Liver (tissue), 9 donors: ENCODE results near the gene PDE3B. TPM values are rescaled to one million over a fixed set of nuclear protein-coding genes. Genes with fewer than 3 reads are reported as not detected.
"Not testable (repeated sequence)": the region's sequence is repeated elsewhere in the genome, so short reads cannot be mapped to it uniquely, and the experiment has no call there.

Experiments
- DNase-seq: peaks from one replicate; pipeline ENCODE4 v3.0.0-alpha.2; 2017; ENCODE audit warnings: low spot score
- H3K27ac ChIP-seq, 2 donors: one replicate each; pipeline ENCODE4 v1.7.0; 2013; ENCODE audit warnings: inconsistent platforms in 2 of 2, low read length in 2 of 2, control low read depth in 1 of 2, low read depth in 1 of 2, mild to moderate bottlenecking in 1 of 2
- H3K27me3 ChIP-seq, 4 donors: one replicate each; pipeline versions ENCODE4 v1.6.1 to v1.7.0; 2013; ENCODE audit warnings: low read length in 3 of 4, inconsistent platforms in 1 of 4, mild to moderate bottlenecking in 1 of 4, moderate library complexity in 1 of 4; ENCODE audit not compliant: control insufficient read depth in 4 of 4, insufficient read depth in 4 of 4
- H3K36me3 ChIP-seq, 4 donors: one replicate each; pipeline versions ENCODE4 v1.6.1 to v1.7.0; 2013; ENCODE audit warnings: low read length in 3 of 4, mild to moderate bottlenecking in 3 of 4, low read depth in 1 of 4, moderate library complexity in 1 of 4; ENCODE audit not compliant: control insufficient read depth in 4 of 4, insufficient read depth in 3 of 4
- H3K4me1 ChIP-seq, 4 donors: one replicate each; pipeline versions ENCODE4 v1.6.1 to v1.7.0; 2013; ENCODE audit warnings: low read length in 3 of 4, mild to moderate bottlenecking in 3 of 4, moderate library complexity in 1 of 4; ENCODE audit not compliant: control insufficient read depth in 4 of 4, insufficient read depth in 4 of 4
- H3K4me3 ChIP-seq, 3 donors: one replicate each; pipeline versions ENCODE4 v1.6.1 to v1.7.0; 2013; ENCODE audit warnings: low read length in 3 of 3, control low read depth in 1 of 3, low read depth in 1 of 3, mild to moderate bottlenecking in 1 of 3
- H3K9ac ChIP-seq, 2 donors: one replicate each; pipeline ENCODE4 v1.7.0; 2013; ENCODE audit warnings: low read length in 2 of 2, mild to moderate bottlenecking in 2 of 2, moderate library complexity in 2 of 2, control low read depth in 1 of 2, low read depth in 1 of 2
- H3K9me3 ChIP-seq, 4 donors: one replicate each; pipeline versions ENCODE4 v1.6.1 to v1.7.0; 2013; ENCODE audit warnings: low read length in 3 of 4; ENCODE audit not compliant: control insufficient read depth in 4 of 4
- ATF3 ChIP-seq: IDR thresholded peaks from 2 replicates; pipeline ENCODE4 v1.6.1; 2016; ENCODE audit warnings: antibody characterized with exemption
- CTCF ChIP-seq: fragments of 150-350 bp; IDR thresholded peaks from 2 replicates; pipeline ENCODE4 v1.5.1; 2017; ENCODE audit warnings: improper control_type of control experiment, low read depth, low read length; ENCODE audit not compliant: missing input control
- FOXA1 ChIP-seq: IDR thresholded peaks from 2 replicates; pipeline ENCODE4 v1.6.1; 2016; ENCODE audit warnings: antibody characterized with exemption
- FOXA2 ChIP-seq: IDR thresholded peaks from 2 replicates; pipeline ENCODE4 v1.6.1; 2016; ENCODE audit warnings: antibody characterized with exemption
- GABPA ChIP-seq, 2 donors: IDR thresholded peaks in 1 of 2; conservative IDR thresholded peaks in 1 of 2; 2 replicates each; pipeline ENCODE4 v1.6.1; 2016; ENCODE audit warnings: antibody characterized with exemption in 2 of 2, mild to moderate bottlenecking in 1 of 2, moderate library complexity in 1 of 2
- HNF4A ChIP-seq, 2 donors: conservative IDR thresholded peaks; 2 replicates each; pipeline ENCODE4 v1.6.1; 2016; ENCODE audit warnings: antibody characterized with exemption in 2 of 2, mild to moderate bottlenecking in 2 of 2
- HNF4G ChIP-seq: IDR thresholded peaks from 2 replicates; pipeline ENCODE4 v1.6.1; 2016; ENCODE audit warnings: antibody characterized with exemption
- JUND ChIP-seq, 2 donors: IDR thresholded peaks; 2 replicates each; pipeline ENCODE4 v1.6.1; 2016; ENCODE audit warnings: antibody characterized with exemption in 2 of 2
- RAD21 ChIP-seq, 2 donors: IDR thresholded peaks; 2 replicates each; pipeline ENCODE4 v1.6.1; 2016; ENCODE audit warnings: antibody characterized with exemption in 2 of 2, mild to moderate bottlenecking in 2 of 2
- RXRA ChIP-seq, 2 donors: IDR thresholded peaks; 2 replicates each; pipeline ENCODE4 v1.6.1; 2017 to 2018; ENCODE audit warnings: antibody characterized with exemption in 2 of 2, mild to moderate bottlenecking in 1 of 2
- SP1 ChIP-seq: IDR thresholded peaks from 2 replicates; pipeline ENCODE4 v1.6.1; 2018; ENCODE audit warnings: antibody characterized with exemption, mild to moderate bottlenecking
- TAF1 ChIP-seq: conservative IDR thresholded peaks from 2 replicates; pipeline ENCODE4 v1.6.1; 2016; ENCODE audit warnings: antibody characterized with exemption, mild to moderate bottlenecking
- YY1 ChIP-seq: IDR thresholded peaks from 2 replicates; pipeline ENCODE4 v1.6.1; 2016; ENCODE audit warnings: antibody characterized with exemption, mild to moderate bottlenecking
- WGBS: extraction: QIAGEN DNeasy Blood & Tissue Kit; methylation state at CpG from one replicate; pipeline ENCODE4 v1.1.7; 2013; 5-methylcytosine and 5-hydroxymethylcytosine counted together
- polyA plus RNA-seq, 2 donors: library from polyadenylated mRNA; stranded (reverse) in 1 of 2; unstranded in 1 of 2; fragments of 200-250 nt in 1 of 2; fragments of >200 nt in 1 of 2; fragmentation: Nextera tagmentation in 1 of 2; extraction: Ambion mirVana in 1 of 2; gene quantifications; one replicate each; pipeline versions ENCODE4 v1.2.1 to v1.2.3, GENCODE V29; 2013 to 2015
- total RNA-seq, 2 donors: library from RNA; depleted of rRNA; stranded (reverse); fragments of >200 nt; gene quantifications; one replicate each; pipeline ENCODE4 v1.2.3, GENCODE V29; 2014
- TF ChIP-seq, protein P1 (sequence below): IDR thresholded peaks from 2 replicates; pipeline ENCODE4 v1.6.1; 2016; ENCODE audit warnings: antibody characterized with exemption
- donor health status: healthy.
- donor health status: healthy.
- donor health status: healthy.
- donor health status: healthy.
- donor health status: healthy.

Gene PDE3B
- total and polyA plus RNA-seq, 4 donors, result 11.3 to 43.1 (median 21.7) TPM

DNA sequence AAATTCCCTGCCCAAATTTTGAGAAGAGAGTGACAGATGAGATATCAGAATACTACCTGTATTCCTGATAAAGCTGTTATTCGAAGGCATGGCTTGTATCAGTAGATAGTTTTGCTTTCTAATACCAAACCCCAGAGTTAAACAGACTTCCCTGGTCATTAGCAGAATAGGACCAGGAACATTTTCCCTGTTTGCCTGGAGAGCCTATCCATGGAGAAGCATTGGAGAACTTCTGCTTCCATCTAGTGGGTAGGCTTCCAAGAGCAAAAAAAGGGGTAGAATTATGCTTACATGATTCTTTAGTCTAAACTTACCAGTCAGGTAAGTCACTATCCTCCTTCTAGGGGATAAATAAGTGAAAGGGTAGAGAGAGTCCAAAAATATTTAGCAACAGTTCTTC lies 14.2 kb downstream of the PDE3B start:
- 83% methylated on average over 1 of the region's 1 CpG for WGBS
- Histone ChIP-seq H3K36me3 (no peaks in the 10 kb centered on the region), H3K4me3 (no peak overlapping the region), H3K9me3 (no peaks in the 10 kb centered on the region), H3K4me1 (peaks cover 0 to 4% (median 0%) of the 10 kb centered on the region in 4 donors), H3K9ac (no peak overlapping the region), H3K27me3 (no peaks in the 10 kb centered on the region), H3K27ac (no peak overlapping the region)
- peak; percentile 49 to 52 for TF ChIP-seq RAD21 (IDR thresholded peaks at IDR 0.05)
- no peak for TF ChIP-seq HNF4G
- DNase-seq, result no peak

DNA sequence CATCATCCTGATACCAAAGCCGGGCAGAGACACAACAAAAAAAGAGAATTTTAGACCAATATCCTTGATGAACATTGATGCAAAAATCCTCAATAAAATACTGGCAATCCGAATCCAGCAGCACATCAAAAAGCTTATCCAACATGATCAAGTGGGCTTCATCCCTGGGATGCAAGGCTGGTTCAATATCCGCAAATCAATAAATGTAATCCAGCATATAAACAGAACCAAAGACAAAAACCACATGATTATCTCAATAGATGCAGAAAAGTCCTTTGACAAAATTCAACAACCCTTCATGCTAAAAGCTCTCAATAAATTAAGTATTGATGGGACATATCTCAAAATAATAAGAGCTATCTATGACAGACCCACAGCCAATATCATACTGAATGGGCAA lies 21.3 kb downstream of the PDE3B start:
- not testable (repeated sequence) for H3K36me3 ChIP-seq, H3K9me3 ChIP-seq, H3K27ac ChIP-seq, H3K27me3 ChIP-seq, DNase-seq, H3K4me3 ChIP-seq, H3K9ac ChIP-seq
- 90% methylated on average over 3 of the region's 3 CpGs for WGBS
- H3K4me1 ChIP-seq, result peaks cover 0 to 11% (median 10%) of the 10 kb centered on the region in 4 donors

DNA sequence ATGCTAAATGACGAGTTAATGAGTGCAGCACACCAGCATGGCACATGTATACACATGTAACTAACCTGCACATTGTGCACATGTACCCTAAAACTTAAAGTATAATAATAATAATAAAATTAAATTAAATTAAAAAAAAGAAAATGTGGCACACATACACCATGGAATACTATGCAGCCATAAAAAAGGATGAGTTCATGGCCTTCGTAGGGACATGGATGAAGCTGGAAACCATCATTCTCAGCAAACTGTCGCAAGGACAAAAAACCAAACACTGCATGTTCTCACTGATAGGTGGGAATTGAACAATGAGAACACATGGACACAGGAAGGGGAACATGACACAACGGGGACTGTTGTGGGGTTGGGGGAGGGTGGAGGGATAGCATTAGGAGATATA lies 23.7 kb downstream of the PDE3B start:
- WGBS, result 97% methylated on average over 4 of the region's 4 CpGs
- not testable (repeated sequence) for H3K36me3 ChIP-seq, DNase-seq

GRCh38 chr11:14668731-14669301 lies 25.2 kb downstream of the PDE3B start:
- peak overlapping the region in 1 of 2 donors; percentile 18 for H3K27ac ChIP-seq
- DNase-seq, result no peak
- 45% methylated on average over 6 of the region's 6 CpGs for WGBS

More for the DNA sequence above, 23.7 kb downstream of the PDE3B start:
- peaks cover 0 to 17% (median 10%) of the 10 kb centered on the region in 4 donors for H3K4me1 ChIP-seq
- not testable (repeated sequence) for H3K27ac ChIP-seq, H3K4me3 ChIP-seq, H3K9me3 ChIP-seq, H3K9ac ChIP-seq, H3K27me3 ChIP-seq

GRCh38 chr11:14669499-14669898 lies 25.9 kb downstream of the PDE3B start:
- Histone ChIP-seq H3K4me1 (peaks cover 0 to 17% (median 10%) of the 10 kb centered on the region in 4 donors), H3K27me3 (no peaks in the 10 kb centered on the region), H3K4me3 (no peak overlapping the region), H3K36me3 (no peaks in the 10 kb centered on the region), H3K27ac (no peak overlapping the region), H3K9ac (no peak overlapping the region), H3K9me3 (no peaks in the 10 kb centered on the region)
- no peak for DNase-seq
- 86% methylated on average over 7 of the region's 7 CpGs for WGBS
- TF ChIP-seq HNF4G (no peak), GABPA (IDR thresholded peaks at IDR 0.05 in 1 of 2, conservative IDR thresholded peaks at IDR 0.05 in 1 of 2) (no peak), RAD21 (IDR thresholded peaks at IDR 0.05) (no peak), JUND (IDR thresholded peaks at IDR 0.05) (no peak), CTCF (no peak), ATF3 (no peak), FOXA2 (no peak), RXRA (IDR thresholded peaks at IDR 0.05) (no peak), TAF1 (no peak)
- TF ChIP-seq, protein P1, sequence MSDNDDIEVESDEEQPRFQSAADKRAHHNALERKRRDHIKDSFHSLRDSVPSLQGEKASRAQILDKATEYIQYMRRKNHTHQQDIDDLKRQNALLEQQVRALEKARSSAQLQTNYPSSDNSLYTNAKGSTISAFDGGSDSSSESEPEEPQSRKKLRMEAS, result no peak

More at GRCh38 chr11:14668731-14669301, 25.2 kb downstream of the PDE3B start:
- Histone ChIP-seq H3K9ac (no peak overlapping the region), H3K9me3 (no peaks in the 10 kb centered on the region), H3K4me3 (no peak overlapping the region), H3K36me3 (no peaks in the 10 kb centered on the region), H3K4me1 (peaks cover 0 to 17% (median 10%) of the 10 kb centered on the region in 4 donors), H3K27me3 (no peaks in the 10 kb centered on the region)
- peak; percentile 8 for TF ChIP-seq SP1
- TF ChIP-seq FOXA2, result peak; percentile 54
- TF ChIP-seq, protein P1, result no peak
- TF ChIP-seq FOXA1, result peak; percentile 11
- TF ChIP-seq GABPA (IDR thresholded peaks at IDR 0.05 in 1 of 2, conservative IDR thresholded peaks at IDR 0.05 in 1 of 2), result no peak
- peak; percentile 14 for TF ChIP-seq YY1
- TF ChIP-seq HNF4G, result no peak
- TF ChIP-seq HNF4A (conservative IDR thresholded peaks at IDR 0.05), result peak; percentile 13 to 28
- peak; percentile 26 to 36 for TF ChIP-seq RAD21 (IDR thresholded peaks at IDR 0.05)
